ENCODE results near the gene RERE.

DNA sequence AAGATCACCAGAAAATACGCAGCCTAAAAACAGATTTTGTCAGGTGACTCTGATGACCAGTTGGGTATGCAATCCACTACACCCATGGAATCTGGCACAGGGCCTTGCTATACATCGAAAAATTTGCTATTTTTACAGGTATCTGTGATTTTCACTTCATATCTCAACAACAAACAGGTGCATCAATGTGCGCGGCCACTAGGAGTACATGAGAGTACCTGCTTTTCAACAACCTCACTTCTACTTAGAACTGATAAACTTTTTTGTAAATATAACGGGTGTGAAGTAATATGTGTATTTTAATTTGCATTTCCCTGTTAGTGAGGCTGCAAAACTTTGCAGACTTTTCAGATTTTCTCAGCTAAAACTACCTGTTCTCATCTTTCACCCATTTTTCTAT is 418.8 kb downstream of the RERE start:
- TF ChIP-seq, protein P1, sequence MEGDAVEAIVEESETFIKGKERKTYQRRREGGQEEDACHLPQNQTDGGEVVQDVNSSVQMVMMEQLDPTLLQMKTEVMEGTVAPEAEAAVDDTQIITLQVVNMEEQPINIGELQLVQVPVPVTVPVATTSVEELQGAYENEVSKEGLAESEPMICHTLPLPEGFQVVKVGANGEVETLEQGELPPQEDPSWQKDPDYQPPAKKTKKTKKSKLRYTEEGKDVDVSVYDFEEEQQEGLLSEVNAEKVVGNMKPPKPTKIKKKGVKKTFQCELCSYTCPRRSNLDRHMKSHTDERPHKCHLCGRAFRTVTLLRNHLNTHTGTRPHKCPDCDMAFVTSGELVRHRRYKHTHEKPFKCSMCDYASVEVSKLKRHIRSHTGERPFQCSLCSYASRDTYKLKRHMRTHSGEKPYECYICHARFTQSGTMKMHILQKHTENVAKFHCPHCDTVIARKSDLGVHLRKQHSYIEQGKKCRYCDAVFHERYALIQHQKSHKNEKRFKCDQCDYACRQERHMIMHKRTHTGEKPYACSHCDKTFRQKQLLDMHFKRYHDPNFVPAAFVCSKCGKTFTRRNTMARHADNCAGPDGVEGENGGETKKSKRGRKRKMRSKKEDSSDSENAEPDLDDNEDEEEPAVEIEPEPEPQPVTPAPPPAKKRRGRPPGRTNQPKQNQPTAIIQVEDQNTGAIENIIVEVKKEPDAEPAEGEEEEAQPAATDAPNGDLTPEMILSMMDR (IDR thresholded peaks at IDR 0.05), result peak; percentile 43
- TF ChIP-seq, protein P2, sequence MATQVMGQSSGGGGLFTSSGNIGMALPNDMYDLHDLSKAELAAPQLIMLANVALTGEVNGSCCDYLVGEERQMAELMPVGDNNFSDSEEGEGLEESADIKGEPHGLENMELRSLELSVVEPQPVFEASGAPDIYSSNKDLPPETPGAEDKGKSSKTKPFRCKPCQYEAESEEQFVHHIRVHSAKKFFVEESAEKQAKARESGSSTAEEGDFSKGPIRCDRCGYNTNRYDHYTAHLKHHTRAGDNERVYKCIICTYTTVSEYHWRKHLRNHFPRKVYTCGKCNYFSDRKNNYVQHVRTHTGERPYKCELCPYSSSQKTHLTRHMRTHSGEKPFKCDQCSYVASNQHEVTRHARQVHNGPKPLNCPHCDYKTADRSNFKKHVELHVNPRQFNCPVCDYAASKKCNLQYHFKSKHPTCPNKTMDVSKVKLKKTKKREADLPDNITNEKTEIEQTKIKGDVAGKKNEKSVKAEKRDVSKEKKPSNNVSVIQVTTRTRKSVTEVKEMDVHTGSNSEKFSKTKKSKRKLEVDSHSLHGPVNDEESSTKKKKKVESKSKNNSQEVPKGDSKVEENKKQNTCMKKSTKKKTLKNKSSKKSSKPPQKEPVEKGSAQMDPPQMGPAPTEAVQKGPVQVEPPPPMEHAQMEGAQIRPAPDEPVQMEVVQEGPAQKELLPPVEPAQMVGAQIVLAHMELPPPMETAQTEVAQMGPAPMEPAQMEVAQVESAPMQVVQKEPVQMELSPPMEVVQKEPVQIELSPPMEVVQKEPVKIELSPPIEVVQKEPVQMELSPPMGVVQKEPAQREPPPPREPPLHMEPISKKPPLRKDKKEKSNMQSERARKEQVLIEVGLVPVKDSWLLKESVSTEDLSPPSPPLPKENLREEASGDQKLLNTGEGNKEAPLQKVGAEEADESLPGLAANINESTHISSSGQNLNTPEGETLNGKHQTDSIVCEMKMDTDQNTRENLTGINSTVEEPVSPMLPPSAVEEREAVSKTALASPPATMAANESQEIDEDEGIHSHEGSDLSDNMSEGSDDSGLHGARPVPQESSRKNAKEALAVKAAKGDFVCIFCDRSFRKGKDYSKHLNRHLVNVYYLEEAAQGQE (IDR thresholded peaks at IDR 0.05; ENCODE audit: insufficient read depth in 1 of 2, low read depth in 2 of 2, low read length in 1 of 2), result no peak
- TF ChIP-seq SIN3A (IDR thresholded peaks at IDR 0.05; ENCODE audit: borderline replicate concordance, insufficient read depth, low read depth, low read length) (no peak), POLR2AphosphoS5 (IDR thresholded peaks at IDR 0.05; ENCODE audit: low read depth, low read length) (no peak), TCF7L2 (IDR thresholded peaks at IDR 0.05; ENCODE audit: low read depth, low read length) (no peak)

All from Panc1 (cell line).